Caco-2 (cell line): ENCODE measurements around the gene LYPD1. TPM values are rescaled to one million over a fixed set of nuclear protein-coding genes. Genes with fewer than 3 reads are reported as not detected.

ENCODE experiments used
- BruUV-seq: library from RNA; stranded (reverse); fragments of 400-500 nt; replicated peaks from 2 replicates; lab custom pipeline; 2021; lab: Mats Ljungman, UMichigan
- CTCF ChIA-PET: fragments of 300-600 bp; sonication (Branson Sonifier 250); formaldehyde crosslinking; loops from one replicate; lab custom pipeline; 2022; ENCODE audit warnings: antibody characterized with exemption; lab: Charles Lee
- POLR2A ChIA-PET: fragments of 300-600 bp; sonication (Branson Sonifier 250); formaldehyde crosslinking; loops from one replicate; lab custom pipeline; 2022; ENCODE audit warnings: antibody characterized with exemption; lab: Charles Lee
- DNase-seq, 2 experiments: peaks; one replicate each; pipeline versions ENCODE4 v3.0.0 to v3.0.0-alpha.2; 2020 to 2022
- H3K27me3 ChIP-seq: replicated peaks from 2 replicates; pipeline ENCODE4 v1.6.0; 2011; ENCODE audit warnings: low read length; ENCODE audit not compliant: control insufficient read depth, insufficient read depth
- H3K36me3 ChIP-seq: 2 replicates; pipeline ENCODE4 v1.5.1; 2011; ENCODE audit warnings: low read length; ENCODE audit not compliant: control insufficient read depth, insufficient read depth
- H3K4me1 ChIP-seq: fragments of 250-450 bp; sonication (Bioruptor Pico); 2 replicates; pipeline ENCODE4 v1.5.1; 2020; ENCODE audit warnings: mild to moderate bottlenecking
- H3K4me3 ChIP-seq: 2 replicates; pipeline ENCODE4 v1.5.1; 2011; ENCODE audit warnings: low read depth, mild to moderate bottlenecking, control low read depth, low read length
- H3K9me3 ChIP-seq: fragments of 250-450 bp; sonication (Bioruptor Pico); 2 replicates; pipeline ENCODE4 v1.5.1; 2020; ENCODE audit warnings: mild to moderate bottlenecking, moderate library complexity
- H3K27ac Mint-ChIP-seq: one replicate; pipeline ENCODE4 v1.8.0; 2022; ENCODE audit warnings: mixed read lengths; ENCODE audit not compliant: unreplicated experiment
- H3K27me3 Mint-ChIP-seq: one replicate; pipeline ENCODE4 v1.8.0; 2022; ENCODE audit warnings: mixed read lengths; ENCODE audit not compliant: insufficient read depth, unreplicated experiment
- H3K36me3 Mint-ChIP-seq: one replicate; pipeline ENCODE4 v1.8.0; 2022; ENCODE audit warnings: mild to moderate bottlenecking, mixed read lengths; ENCODE audit not compliant: insufficient read depth, unreplicated experiment
- H3K4me1 Mint-ChIP-seq: one replicate; pipeline ENCODE4 v1.8.0; 2022; ENCODE audit warnings: low read depth, mixed read lengths; ENCODE audit not compliant: unreplicated experiment
- H3K4me3 Mint-ChIP-seq: one replicate; pipeline ENCODE4 v1.8.0; 2022; ENCODE audit warnings: mild to moderate bottlenecking, moderate library complexity, mixed read lengths; ENCODE audit not compliant: unreplicated experiment
- H3K9me3 Mint-ChIP-seq: one replicate; pipeline ENCODE4 v1.8.0; 2022; ENCODE audit warnings: mixed read lengths; ENCODE audit not compliant: unreplicated experiment
- CTCF ChIP-seq, 2 experiments: fragments of 200-600 bp in 1 of 2; IDR thresholded peaks; 1 replicate in 1 of 2; 2 replicates in 1 of 2; pipeline versions ENCODE4 v1.5.1 to v1.8.0; 2011 to 2022; ENCODE audit warnings: antibody characterized with exemption in 1 of 2, control low read depth in 1 of 2, inconsistent platforms in 1 of 2, low read depth in 1 of 2, low read length in 1 of 2, mild to moderate bottlenecking in 1 of 2, moderate library complexity in 1 of 2; ENCODE audit not compliant: insufficient read depth in 1 of 2, severe bottlenecking in 1 of 2, unreplicated experiment in 1 of 2
- intact Hi-C: fragments of 100-400 bp; cut with micrococcal nuclease; formaldehyde crosslinking; loops from one replicate; pipeline ENCODE4 v1.10.0; 2022; ENCODE audit not compliant: unreplicated experiment
- total RNA-seq: library from RNA; stranded (reverse); gene quantifications from 2 replicates; pipeline ENCODE4 v1.2.3, GENCODE V29; 2022

LYPD1 gene
- total RNA-seq, 1 experiment from 2014 or later, result 15.8 TPM

- H3K36me3 Mint-ChIP-seq, result no peaks in the 10 kb centered on the region
- H3K4me1 ChIP-seq, result no peaks in the 10 kb centered on the region
- no peak overlapping the region for H3K4me3 Mint-ChIP-seq
- CTCF ChIA-PET, result no interaction called here
- H3K27me3 Mint-ChIP-seq, result no peaks in the 10 kb centered on the region
- H3K27ac Mint-ChIP-seq, result no peak overlapping the region
- no peaks in the 10 kb centered on the region for H3K9me3 Mint-ChIP-seq
- DNase-seq, result no peak
- no TSS peak for BruUV-seq
- no peaks in the 10 kb centered on the region for H3K36me3 ChIP-seq
- no peak overlapping the region for H3K4me3 ChIP-seq
- no peak for TF ChIP-seq CTCF (IDR thresholded peaks at IDR 0.05; ENCODE audit: insufficient read depth in 1 of 2, low read depth in 1 of 2, low read length in 1 of 2, severe bottlenecking in 1 of 2, unreplicated experiment in 1 of 2)
- no peaks in the 10 kb centered on the region for H3K9me3 ChIP-seq
- intact Hi-C loops, result no loop called here
- POLR2A ChIA-PET, result no interaction called here
- H3K4me1 Mint-ChIP-seq, result no peaks in the 10 kb centered on the region
- H3K27me3 ChIP-seq, result no peaks in the 10 kb centered on the region
These were observed 5.9 kb downstream of the LYPD1 start for GRCh38 chr2:132664096-132664495.

DNA sequence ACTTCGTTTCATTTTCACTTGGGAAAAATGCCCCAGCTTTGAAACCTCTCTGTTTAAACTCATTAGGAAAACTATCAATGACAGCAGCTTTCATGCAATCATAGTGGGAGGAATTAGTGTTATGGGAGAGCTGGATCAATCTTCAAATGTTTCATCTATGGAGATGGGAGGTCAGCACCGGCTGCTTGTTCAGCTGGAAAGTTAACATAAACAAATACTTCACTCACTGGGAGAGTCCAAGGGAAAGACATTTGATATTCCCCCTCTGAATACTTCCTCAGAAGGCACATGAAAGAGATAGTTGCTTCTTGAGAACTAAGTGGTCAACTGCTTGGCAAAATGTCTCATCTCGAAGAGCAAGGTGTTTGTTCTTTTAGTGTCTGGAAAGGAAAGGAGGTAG is 7.3 kb downstream of the LYPD1 start:
- no TSS peak for BruUV-seq
- H3K27ac Mint-ChIP-seq, result no peak overlapping the region
- Histone ChIP-seq H3K27me3 (no peaks in the 10 kb centered on the region), H3K4me1 (no peaks in the 10 kb centered on the region), H3K9me3 (no peaks in the 10 kb centered on the region), H3K36me3 (no peaks in the 10 kb centered on the region), H3K4me3 (no peak overlapping the region)
- no peak for TF ChIP-seq CTCF (IDR thresholded peaks at IDR 0.05; ENCODE audit: insufficient read depth in 1 of 2, low read depth in 1 of 2, low read length in 1 of 2, severe bottlenecking in 1 of 2, unreplicated experiment in 1 of 2)
- DNase-seq, result no peak
- no peaks in the 10 kb centered on the region for H3K9me3 Mint-ChIP-seq
- ChIA-PET POLR2A (no interaction called here), CTCF (no interaction called here)
- intact Hi-C loops, result no loop called here
- H3K4me1 Mint-ChIP-seq, result no peaks in the 10 kb centered on the region
- H3K4me3 Mint-ChIP-seq, result no peak overlapping the region
- H3K27me3 Mint-ChIP-seq, result no peaks in the 10 kb centered on the region
- peaks cover 12% of the 10 kb centered on the region for H3K36me3 Mint-ChIP-seq

GRCh38 chr2:132659331-132659730 is 10.7 kb downstream of the LYPD1 start:
- BruUV-seq, result no TSS peak
- no peaks in the 10 kb centered on the region for H3K27me3 Mint-ChIP-seq
- H3K4me3 Mint-ChIP-seq, result no peak overlapping the region

More at GRCh38 chr2:132659331-132659730, 10.7 kb downstream of the LYPD1 start:
- intact Hi-C loops, result no loop called here
- POLR2A ChIA-PET, result no interaction called here
- DNase-seq, result no peak
- Mint-ChIP-seq H3K4me1 (no peaks in the 10 kb centered on the region), H3K36me3 (peaks cover 14% of the 10 kb centered on the region), H3K27ac (no peak overlapping the region), H3K9me3 (no peaks in the 10 kb centered on the region)
- Histone ChIP-seq H3K4me1 (no peaks in the 10 kb centered on the region), H3K27me3 (no peaks in the 10 kb centered on the region), H3K9me3 (no peaks in the 10 kb centered on the region), H3K4me3 (no peak overlapping the region), H3K36me3 (no peaks in the 10 kb centered on the region)
- TF ChIP-seq CTCF (IDR thresholded peaks at IDR 0.05; ENCODE audit: insufficient read depth in 1 of 2, low read depth in 1 of 2, low read length in 1 of 2, severe bottlenecking in 1 of 2, unreplicated experiment in 1 of 2), result no peak
- CTCF ChIA-PET, result no interaction called here
